H1 (cell line): Measurements from ENCODE around the gene POP7. TPM values are rescaled to one million over a fixed set of nuclear protein-coding genes. Genes with fewer than 3 reads are reported as not detected.

ENCODE experiments used
- E2F6 ChIP-seq: IDR thresholded peaks from 2 replicates; pipeline ENCODE4 v1.6.1; 2012; ENCODE audit warnings: inconsistent platforms
- RAD21 ChIP-seq, 2 experiments: IDR thresholded peaks in 1 of 2; conservative IDR thresholded peaks in 1 of 2; 2 replicates each; pipeline ENCODE4 v1.6.1; 2011; ENCODE audit warnings: low read depth in 2 of 2, low read length in 2 of 2, improper control_type of control experiment in 1 of 2, inconsistent platforms in 1 of 2, mild to moderate bottlenecking in 1 of 2, moderate library complexity in 1 of 2
- USF2 ChIP-seq: IDR thresholded peaks from 2 replicates; pipeline ENCODE4 v1.6.1; 2011; ENCODE audit warnings: low read length, improper control_type of control experiment
- polyA plus RNA-seq, 7 experiments: library from polyadenylated mRNA; depleted of rRNA in 3 of 7; stranded (reverse) in 5 of 7; unstranded in 2 of 7; fragments of >200 nt in 5 of 7; fragments of 200-250 nt in 2 of 7; gene quantifications; 1 replicate in 5 of 7; 2 replicates in 1 of 7; 4 replicates in 1 of 7; pipeline versions ENCODE4 v1.2.1 to v1.2.3, GENCODE V29; 2011 to 2013; ENCODE audit warnings: missing spikeins in 2 of 7, mixed read lengths in 2 of 7
- total RNA-seq: library from RNA; stranded (reverse); fragmentation: NEBNext Ultra II Directional; extraction: Animal tissue kit (Norgen Biotek cat#: 25700); gene quantifications from 2 replicates; pipeline ENCODE4 v1.2.1, GENCODE V29; 2021

The POP7 gene
- total and polyA plus RNA-seq, 2 of the 8 experiments (the other 6 are each of a cell fraction or from before 2014, with no cell fraction given) = 92.5 to 135 TPM

GRCh38 chr7:100665168-100665726 is 40.7 kb upstream of the POP7 start (continued):
- TF ChIP-seq E2F6 (no peak), RAD21 (IDR thresholded peaks at IDR 0.05 in 1 of 2, conservative IDR thresholded peaks at IDR 0.05 in 1 of 2; ENCODE audit: low read depth in 2 of 2, low read length in 2 of 2) (no peak), USF2 (no peak)
